ENCODE measurements around the gene NEU3. TPM values are rescaled to one million over a fixed set of nuclear protein-coding genes. Genes with fewer than 3 reads are reported as not detected.
"Not testable (repeated sequence)": the region's sequence is repeated elsewhere in the genome, so short reads cannot be mapped to it uniquely, and the experiment has no call there.

NEU3 gene
- polyA plus RNA-seq, 1 donor, result 21.2 TPM

DNA sequence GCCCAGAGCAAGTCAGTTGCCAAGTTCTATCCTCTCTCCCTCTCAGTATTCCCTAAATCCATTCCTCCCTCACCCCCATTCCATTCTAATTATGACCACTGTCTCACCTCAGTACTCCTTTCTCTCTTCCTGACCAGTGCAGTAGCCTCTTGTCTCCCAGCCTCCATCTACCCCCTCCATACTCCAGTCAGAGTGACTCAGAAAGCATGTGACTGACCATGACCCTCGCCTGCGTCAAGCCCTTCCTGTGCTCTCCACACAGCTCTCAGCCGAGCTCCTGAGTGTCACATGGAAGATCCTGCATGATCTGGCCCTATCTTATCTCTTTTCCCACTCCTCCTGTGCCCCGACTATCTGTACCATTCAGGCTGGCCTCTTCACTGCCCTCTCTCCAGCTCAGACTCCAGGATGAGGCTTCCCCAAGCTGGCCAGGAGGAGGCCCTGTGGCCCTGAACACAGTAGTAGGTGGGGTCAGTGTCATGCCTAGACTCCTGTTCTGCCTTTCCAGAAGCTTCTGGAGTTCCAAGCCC is 42.6 kb downstream of the NEU3 start:
- DNase-seq, result no peak

DNA sequence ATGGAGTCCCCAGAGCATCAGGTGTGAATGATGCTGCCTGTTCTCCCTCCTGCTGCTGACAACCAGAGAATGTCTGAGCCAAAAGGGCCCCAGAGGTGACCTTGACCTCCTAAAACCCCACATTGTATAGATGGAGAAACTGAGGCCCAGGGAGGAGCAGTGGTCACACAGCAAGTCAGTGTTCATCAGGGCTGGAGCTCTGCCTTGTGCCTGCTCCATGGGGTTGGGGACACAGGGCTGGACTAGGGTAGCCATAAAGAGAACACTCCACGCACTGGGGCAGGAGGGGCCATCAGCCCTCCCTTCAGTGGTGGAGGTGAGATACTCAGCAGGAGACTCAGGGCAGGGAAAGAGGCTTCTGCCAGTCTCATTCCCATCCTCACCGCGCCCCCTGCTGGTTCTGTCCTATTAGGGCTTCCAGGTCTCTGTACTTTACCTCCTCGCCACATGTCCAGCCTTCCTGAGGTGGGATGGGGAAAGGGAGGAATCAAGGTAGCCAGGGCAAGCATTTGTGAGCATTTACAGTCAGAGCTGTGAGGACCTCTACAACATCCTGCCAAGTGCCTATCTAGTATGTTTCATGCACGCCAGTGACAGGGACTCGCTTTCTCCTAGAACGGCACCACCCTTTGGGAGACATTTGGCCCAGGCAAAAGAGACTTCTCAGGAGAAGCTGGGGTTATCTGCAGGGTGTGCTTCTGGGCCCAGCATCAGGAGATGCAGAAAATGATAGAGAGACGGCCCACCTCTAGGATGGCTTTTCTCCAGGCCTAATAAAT is 43.2 kb downstream of the NEU3 start:
- peak; percentile 27 for DNase-seq

DNA sequence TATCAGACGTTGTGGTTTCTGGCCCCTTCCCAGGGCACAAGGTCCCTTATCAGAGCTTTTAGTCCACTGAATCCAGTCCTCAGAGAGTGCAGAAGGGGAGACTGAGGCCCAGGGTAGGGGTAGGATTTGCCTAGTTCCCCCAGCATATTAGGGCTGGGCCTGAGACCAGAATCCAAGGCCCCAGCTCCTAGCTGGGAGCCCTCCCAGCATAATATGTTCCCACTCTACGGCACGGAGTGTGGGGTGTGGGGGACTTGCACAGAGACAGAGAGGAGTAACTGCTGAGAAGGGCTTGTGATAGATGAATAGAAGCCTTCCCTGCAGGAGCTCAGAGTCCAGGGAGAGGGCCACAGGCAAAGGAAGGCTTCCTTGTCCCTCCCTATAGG is 43.8 kb downstream of the NEU3 start:
- no peak for DNase-seq

DNA sequence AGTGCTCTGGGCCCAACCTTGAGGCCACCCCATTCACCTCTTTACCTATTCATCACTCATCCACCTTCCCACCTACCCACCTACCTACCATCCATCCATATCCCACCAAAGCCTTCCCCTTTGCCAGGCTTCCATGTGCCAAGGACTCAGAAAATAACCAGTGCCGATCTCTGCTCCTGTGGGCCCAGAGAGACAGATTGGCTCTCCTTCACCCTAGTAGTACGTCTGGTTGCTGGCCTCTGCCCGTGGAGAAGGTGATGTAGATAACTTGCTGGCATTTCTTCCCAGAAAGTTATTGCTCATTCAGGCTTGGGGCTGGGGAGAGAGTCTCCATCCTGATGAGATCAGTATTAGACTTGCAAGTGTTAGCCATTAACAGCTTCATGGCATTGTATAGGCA is 45.2 kb downstream of the NEU3 start:
- no peak for DNase-seq

DNA sequence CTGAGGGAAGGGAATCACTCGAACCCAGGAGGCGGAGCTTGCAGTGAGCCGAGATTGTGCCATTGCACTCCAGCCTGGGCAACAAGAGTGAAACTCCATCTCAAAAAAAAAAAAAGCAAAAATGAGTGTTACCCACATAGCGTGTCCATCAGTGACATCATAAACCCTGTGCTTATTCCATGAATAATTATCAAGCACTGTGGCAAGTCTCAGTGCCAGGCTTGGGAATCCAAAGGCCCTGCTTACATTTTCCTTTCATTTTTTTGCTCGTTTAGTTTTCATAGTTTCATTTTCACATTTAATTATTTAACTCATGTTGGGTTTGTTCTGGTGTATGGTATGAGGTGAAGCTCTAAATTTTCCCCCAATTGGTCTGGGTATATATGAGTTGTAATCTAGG is 46.5 kb downstream of the NEU3 start:
- no peak for DNase-seq

DNA sequence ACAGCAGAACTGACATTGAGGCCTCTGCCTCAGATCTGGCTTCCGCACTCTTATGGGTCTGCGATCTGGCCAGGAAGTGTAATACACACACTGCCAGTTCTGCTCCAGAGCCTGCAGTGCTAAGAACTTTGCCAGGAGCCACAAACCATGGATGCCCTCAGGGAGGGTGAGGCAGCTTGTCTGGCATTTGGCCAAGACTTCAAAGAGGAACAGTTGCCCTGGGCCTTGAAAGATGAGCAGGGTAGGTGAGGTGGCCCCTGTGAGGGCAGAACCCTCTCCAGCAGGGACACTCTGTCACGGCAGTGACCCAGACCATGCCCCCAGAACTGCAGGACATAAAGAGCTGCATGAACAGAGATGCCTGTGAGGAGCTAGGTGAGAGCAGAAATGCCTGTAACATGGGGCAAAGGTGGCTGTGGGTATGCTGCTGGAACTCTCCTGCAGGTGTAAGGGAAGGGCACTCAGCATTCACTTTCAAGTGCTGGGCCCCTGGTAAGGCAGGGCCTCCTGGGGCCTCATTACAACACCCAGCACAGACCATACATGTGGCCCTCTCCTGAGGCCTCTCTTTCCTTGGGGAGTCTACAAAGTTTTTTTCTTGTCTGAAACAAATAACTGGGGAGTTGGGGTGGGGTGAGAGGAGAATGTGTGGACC is 47.3 kb downstream of the NEU3 start:
- no peak for DNase-seq

DNA sequence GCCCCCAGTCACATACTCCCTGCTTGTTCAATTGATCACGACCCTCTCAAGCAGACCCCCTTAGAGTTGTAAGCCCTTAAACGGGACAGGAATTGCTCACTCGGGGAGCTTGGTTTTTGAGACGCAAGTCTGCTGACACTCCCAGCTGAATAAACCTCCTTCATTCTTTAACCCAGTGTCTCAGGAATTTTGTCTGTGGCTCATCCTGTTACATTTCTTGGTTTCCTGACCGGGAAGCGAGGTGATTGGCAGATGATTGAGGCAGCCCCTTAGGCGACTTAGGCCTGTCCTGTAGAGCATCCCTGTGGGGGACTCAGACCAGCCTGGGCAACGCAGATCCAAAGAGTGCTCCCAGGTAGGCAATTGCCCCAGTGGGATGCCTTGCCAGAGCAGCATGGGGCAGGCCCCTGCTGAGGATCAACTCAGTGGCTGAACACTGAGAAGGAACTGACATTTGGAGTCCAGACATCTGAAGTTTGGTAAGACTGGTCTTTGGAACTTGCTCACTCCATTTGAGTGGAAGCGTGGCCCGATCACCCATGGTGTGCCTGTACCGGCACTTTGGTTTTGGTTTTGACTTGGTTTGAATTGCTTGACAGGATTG is 51.5 kb downstream of the NEU3 start:
- no peak for DNase-seq

DNA sequence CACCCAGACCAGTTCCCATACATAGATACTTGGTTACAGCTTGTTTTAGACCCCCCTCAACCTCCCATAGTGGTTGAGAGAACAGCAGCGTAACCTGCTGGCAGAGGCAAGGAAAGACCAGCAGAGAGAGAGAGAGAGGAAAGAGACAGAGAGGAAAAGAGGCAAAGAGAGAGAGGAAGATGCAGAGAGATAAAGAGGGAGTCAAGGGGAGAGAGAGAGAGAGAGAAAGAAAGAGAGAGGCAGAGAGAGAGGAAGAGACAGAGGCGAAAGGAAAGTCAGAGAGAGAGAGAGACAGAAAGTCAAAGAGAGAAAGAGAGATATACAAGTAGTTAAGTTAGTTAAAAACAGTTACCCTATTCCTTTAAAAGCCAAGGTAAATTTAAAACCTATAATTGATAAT is 52.5 kb downstream of the NEU3 start:
- no peak for DNase-seq

DNA sequence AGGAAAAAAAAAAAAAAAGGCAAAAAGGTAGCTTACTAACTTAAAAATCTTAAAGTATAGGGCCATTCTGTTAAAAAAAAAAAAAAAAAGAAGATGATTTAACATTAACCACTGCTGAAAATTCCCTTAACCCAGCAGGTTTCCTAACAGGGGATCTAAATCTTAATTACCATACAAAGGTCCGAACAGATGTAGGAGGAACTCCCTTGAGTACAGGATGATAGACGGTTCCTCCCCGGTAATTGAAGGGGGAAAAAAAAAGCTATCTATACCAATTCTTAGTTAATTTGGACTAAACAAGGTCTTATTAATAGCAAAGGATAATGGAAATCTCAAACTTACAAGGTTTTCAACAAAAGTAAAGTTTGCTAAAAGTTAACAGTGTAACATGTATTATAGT is 53.1 kb downstream of the NEU3 start:
- not testable (repeated sequence) for DNase-seq

DNA sequence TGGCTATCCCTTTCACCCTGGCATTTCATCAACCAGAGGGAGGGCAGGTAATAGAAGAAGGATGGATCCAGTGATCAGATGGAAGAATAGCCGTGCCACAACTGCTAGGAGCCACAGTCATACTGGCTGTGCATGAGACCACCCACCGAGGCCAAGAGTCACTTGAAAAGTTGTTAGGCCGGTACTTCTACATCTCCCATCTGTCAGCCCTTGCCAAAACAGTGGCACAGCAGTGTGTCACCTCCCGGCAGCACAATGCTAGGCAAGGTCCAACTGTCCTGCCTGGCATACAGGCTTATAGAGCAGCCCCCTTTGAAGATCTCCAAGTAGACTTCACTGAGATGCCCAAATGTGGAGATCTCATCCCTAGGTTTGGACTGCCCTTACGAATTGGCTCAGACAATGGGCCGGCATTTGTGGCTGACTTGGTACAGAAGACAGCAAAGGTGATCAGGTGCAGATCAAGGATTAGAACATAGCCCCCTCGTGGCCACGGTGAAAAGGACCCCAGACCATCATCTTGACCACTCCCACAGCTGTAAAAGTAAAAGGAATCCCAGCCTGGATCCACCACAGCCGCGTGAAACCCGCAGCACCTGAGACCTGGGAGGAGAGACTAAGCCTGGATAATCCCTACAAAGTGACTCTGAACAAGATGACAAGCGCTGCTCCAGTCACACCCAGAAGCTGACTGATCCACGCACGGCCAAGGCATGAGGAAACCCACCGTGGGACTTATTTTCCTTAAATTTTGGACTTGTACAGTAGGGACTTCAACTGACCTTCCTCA is 55.8 kb downstream of the NEU3 start:
- DNase-seq, result not testable (repeated sequence)

DNA sequence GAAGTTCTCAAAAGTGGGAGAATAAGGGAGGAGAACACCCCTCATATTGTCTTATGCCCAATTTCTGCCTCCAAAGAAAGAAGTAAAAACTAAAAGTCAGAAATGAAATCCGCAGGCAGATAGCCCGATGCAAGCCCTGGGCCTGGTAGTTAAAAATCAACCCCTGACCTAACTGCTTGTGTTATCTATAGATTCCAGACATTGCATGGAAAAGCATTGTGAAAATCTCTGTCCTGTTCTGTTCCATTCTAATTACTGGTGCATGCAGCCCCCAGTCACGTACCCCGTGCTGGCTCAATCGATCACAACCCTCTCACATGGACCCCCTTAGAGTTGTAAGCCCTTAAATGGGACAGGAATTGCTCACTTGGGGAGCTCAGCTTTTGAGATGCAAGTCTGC is 57.9 kb downstream of the NEU3 start:
- DNase-seq, result not testable (repeated sequence)

DNA sequence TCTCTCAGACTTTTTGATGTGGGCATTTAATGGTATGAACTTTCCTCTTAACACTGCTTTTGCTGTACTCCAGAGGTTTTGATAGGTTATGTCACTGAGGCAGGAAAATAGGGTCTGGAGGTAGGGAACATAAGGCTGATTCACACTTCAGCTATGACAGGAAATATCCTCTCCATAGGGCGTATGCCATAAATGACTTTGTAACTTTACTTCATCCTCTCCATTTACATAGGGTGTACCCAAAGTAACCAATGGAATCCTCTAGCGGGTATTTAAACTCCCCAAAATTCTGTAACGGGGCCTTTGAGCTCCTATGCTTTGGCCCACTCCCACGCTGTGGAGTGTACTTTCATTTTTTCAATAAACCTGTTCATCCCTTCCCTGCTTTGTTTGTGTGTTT is 58.5 kb downstream of the NEU3 start:
- no peak for DNase-seq

DNA sequence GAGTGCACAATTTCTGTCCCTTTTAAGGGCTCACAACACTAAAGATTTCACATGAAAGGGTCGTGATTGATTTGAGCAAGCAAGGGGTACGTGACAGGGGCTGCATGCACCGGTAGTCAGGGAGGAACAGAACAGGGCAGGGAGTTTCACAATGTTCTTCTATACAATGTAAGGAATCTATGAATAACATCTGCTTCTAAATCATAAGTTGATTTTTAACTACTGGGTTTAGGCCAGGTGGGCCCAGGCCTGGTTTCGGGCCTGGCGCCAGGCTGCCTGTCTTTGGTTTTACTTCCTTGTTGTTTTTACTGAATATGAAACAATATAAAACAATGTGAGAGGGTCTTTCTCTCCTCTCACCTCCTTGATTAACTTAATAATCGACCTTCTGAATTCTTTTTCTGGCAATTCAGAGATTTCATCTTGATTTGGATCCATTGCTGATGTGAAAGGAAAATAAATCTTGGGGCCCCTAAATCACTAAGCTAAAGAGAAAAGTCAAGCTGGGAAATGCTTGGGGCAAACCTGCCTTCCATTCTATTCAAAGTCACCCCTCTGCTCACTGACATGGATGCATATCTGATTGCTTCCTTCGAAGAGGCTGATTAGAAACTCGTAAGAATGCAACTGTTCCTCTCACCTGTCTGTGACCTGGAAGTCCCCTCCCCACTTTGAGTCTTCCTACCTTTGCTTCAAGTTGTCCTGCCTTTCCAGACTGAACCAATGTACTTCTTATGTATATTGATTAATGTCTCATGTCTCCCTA is 61.0 kb downstream of the NEU3 start:
- DNase-seq, result not testable (repeated sequence)

DNA sequence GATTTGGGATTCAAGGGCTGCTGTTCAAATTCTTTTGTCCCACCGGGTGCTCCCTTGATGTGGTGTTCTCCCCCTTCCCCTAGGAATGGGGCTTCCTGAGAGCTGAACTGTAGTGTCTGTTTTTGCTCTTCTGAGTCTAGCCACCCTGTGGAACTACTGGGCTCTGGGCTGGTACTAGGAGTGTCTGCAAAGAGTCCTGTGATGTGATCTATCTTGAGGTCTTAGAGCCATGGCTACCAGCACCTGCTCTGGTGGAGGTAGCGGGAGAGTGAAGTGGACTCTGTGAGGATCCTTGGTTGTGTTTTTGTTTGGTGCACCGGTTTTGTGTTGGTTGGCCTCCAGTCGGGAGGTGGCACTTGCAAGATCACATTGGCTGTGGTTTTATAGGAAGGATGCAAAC is 61.8 kb downstream of the NEU3 start:
- no peak for DNase-seq

DNA sequence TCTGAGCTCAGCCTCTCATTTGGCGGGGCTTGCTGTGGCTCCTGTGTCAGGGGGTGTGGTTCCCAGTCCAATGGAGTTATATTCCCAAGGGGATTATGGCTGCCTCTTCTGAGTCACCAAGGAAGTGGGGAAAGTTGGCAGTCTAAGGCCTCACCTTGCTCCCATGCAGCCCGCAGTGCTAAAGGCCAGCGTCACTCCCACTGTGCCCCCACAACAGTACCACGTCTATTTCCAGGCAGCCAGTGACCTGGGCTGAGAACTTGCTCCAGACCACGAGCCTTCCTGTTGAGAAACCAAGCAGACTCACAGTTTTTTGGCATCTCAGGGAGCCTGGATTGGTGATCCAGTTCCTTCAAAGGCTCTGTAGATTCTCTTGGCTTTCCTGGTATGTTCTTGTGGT is 62.3 kb downstream of the NEU3 start:
- no peak for DNase-seq

DNA sequence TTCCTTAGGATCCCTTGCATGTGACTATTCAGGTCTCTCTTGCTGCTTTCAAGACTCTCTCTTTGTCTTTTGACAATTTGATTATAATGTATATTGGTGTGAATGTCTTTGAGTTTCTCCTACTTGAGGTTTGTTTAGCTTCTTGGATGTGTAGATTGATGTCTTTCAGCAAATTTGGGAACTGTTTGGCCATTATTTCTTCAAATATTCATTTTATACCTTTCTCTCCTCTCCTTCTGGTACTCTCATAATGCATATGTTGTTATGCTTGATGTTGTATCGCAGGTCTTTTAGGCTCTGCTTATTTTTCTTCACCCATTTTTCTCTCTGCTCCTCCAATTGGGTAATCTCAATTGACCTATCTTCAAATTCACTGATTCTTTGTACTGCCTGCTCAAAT is 63.7 kb downstream of the NEU3 start:
- no peak for DNase-seq

DNA sequence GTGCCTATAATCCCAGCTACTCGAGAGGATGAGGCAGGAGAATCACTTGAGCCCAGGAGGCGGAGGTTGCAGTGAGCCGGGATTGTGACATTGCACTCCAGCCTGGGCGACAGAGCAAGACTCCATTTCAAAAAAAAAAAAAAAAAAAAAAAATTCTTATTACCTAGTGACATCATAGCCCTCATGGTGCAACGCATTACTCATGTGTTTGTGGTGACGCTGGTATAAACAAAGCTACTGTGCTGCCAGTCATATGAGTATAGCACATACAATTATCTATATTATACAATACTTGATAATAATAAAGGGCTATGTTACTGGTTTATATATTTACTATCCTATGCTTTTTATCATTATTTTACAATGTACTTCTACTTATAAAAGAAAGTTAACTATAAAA is 66.8 kb downstream of the NEU3 start:
- no peak for DNase-seq

DNA sequence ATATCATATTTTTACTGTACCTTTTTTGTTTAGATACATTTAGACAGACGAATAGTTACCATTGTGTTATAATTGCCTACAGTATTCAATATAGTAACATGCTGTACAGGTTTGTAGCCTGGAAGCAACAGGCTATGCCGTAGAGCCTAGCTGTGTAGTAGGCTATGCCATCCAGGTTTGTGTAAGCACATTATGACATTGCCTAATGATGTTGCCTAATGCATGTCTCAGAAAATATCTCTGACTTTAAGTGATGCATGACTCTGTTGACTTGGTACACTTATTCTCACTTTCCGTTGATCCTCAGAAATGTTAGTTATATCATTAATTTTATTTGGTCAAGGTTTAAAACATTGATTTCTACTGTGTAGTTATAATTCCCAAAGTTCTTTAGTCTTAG is 68.1 kb downstream of the NEU3 start:
- DNase-seq, result no peak

DNA sequence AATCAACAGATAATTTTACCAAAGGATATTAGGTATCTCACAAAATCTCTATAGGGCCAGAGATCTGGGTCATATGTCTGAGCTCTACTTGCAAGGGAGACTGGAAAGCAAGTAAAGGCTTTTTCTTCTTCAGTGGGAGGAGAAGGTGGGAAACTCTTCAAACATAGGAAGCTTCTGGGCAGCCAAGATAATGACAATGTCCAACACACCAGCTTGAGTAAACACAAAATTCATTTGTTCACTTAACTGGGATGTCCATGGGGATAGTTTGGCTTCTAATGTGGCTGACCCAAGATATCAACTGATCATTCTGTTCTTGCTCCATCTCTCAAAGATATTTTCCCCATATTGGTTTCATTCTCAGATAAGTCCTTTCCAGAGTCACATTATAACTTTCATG is 70.6 kb downstream of the NEU3 start:
- DNase-seq, result no peak

DNA sequence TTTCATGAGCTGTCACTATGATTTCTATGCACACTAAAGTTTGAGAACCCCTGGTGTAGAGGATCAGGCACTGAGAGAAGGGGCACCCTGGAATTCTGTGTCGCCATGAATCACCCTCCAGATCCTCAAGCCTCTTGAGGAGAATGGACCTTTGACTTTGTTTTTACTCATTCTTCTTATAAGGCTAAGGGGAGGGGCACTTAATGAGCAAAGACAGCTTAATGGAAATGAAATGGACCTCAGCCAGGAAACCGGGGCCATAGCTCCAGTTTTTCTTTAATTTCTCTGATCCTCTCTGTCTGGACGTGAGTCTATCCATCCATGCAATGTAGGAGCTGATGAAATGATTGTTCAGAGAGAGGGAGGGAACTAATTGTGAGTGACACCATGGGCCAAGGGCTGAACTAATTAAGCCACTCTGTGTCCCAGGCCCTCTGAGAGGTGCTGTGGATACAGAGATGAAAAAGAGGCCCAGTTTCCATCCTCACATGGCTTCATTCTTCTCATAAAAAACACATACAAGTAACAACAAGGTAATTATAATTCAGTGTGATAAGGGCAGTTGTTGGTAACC is 75.1 kb downstream of the NEU3 start:
- DNase-seq, result no peak

DNA sequence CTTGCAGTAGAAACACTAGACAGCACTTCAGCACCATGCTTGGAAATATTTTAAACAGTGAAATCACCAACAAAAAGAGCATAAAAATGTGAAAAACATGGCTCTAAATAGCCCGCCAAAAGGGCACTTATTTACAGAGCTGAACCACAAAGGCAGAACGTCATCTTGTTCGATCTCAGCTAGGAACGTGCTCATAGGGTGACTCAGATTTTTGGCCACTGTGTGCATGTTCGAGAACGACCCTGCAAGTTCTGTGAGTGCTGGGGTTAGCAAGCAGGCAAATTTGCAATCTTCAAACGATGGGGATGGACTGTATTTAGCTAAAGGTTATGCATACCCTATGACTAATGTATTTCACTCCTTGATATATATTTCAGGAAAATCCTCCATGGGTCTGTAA is 77.3 kb downstream of the NEU3 start:
- no peak for DNase-seq
